Measurements from ENCODE around the gene PICK1.

Gene PICK1

DNA sequence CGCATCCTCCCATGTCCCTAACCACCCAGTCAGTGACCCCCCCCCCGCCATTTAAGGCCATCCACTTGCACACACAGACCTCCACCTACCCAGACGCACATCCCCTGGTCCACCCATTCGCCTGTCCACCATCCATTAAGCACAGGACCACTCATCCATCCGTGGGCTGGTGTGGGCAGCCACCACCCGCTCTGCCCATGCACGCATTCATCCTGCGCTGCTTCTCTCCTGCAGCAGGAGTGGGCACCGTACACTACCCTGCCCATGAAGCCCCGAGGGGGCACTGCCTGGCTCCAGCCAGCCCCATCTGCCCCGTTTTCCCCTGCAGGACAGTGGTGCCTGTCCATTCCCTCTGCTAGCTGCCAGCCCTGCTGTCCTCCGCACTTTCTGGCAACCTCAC, 30.7 kb downstream of the PICK1 start:
- no peak for DNase-seq (ENCODE audit: low read depth in 2 of 2)

DNA sequence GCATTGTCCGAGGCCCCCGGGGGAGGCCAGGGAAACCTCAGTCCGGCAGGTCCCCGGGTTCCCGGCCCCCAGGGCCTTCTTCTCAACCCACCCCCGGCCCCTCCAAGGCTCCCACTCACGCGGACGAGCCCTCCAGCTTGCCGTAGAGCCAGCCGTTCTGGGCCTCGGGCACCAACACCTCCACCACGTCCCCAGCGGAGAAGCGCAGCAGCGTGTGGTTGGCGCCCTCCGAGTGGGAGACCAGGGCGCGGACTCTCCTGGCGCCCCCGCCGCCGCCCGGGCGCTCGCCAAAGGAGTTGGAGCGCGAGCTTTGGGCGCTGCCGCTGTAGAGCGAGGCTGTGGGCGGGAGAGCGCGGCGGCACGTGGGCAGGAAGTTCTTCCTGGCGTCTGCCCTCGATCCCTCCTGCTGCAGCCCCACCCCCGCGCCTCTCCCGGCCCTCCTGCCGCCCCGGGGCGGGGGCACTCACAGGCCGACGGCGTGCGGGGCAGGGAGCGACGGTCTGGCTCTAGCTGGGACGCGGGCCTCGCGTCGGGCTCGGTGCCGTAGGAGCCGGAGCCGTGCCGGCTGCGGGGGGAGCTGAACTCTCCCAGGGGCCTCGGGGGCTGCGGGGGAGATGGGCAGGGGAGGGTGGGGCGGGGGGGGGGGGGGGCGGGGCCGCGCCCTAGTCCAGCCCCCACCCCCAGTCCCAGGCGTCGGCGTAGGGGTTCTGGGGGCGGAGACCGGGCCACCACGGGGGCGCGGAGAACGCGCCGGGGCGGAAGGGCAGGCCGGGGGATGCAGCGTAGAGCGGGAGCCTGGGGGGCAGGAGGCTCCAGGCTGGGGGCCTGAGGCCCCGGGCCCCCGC, 31.6 kb downstream of the PICK1 start:
- no peak for DNase-seq (ENCODE audit: low read depth in 2 of 2)

DNA sequence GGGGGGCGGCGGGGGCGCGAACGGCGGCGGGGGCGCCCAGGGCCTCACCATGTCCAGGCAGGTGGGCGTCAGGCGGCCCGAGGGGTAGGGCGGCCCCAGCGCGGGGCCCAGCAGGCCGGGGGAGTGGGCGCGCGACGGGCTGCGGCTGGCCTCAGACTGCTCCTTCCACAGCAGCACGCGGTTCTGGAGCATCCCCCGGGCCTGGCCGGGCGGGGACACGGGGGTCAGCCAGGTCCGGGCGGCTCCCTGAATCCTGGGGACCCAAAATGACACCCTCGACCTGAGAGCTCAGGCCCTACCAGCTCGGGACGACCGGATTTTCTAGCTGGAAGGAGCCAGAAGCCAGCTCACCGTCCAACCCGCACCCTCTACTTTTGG, 32.3 kb downstream of the PICK1 start:
- DNase-seq (ENCODE audit: low read depth in 2 of 2): no peak

DNA sequence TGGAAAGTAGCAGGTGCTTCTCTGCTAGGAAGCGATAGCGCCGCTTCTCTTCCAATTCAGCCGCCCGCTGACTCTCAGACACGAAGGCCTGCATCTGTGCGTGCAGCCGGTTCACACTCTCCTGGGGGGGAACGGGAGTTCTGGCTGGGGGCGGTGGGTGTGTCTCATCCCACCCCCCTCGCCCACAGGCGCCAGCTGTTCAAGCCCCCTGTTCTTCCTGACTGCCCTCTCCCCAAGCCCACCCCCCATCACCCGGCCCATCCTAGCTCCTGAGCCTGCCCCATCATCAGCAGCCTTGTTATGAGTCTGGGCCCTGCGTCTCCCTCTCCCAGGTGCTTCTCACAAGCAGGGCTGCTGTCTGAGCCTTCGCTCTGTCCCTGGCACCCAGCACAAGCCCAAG, 39.9 kb downstream of the PICK1 start:
- no peak for DNase-seq (ENCODE audit: low read depth in 2 of 2)

DNA sequence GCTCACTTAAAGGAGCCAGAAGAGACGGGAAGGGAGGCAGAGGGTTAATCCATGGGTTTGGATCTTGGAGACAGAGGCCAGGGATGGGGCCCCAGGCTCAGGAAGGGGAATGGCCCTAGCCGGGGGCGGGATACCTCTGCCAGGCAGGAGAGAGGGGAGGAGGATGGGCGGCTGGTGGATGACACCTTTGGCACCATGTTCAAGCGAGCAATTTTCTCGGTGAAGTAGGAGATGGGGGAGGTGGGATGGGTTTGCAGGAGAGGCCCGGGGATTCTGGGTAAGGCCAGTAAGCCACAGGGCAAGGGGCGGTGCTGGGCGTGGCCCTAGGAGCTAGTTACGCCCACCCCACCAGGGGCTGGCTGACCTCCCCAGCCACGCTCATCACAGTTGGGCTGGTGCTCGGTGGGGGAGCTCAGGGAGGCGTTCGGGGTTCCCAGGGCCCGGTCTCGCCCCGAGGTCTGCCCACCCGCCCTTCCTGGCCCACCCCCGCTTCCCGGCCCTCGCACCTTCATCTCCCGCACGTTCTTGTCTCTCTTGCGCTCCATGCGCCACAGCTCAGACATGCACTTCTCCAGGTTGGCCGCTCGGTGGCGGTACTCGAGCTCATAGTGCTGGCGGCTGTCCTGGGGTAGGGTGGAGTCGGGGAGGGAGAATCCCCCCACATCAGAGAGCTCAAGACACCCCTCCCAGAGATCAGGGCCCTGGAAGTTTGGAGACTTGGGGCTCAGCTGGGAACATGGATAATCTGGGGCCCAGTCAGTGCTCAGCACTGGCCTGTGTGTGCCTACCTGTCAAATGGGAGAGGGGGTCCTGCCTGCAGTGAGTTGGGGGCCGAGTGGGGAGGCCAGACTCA, 40.6 kb downstream of the PICK1 start:
- no peak for DNase-seq (ENCODE audit: low read depth in 2 of 2)

DNA sequence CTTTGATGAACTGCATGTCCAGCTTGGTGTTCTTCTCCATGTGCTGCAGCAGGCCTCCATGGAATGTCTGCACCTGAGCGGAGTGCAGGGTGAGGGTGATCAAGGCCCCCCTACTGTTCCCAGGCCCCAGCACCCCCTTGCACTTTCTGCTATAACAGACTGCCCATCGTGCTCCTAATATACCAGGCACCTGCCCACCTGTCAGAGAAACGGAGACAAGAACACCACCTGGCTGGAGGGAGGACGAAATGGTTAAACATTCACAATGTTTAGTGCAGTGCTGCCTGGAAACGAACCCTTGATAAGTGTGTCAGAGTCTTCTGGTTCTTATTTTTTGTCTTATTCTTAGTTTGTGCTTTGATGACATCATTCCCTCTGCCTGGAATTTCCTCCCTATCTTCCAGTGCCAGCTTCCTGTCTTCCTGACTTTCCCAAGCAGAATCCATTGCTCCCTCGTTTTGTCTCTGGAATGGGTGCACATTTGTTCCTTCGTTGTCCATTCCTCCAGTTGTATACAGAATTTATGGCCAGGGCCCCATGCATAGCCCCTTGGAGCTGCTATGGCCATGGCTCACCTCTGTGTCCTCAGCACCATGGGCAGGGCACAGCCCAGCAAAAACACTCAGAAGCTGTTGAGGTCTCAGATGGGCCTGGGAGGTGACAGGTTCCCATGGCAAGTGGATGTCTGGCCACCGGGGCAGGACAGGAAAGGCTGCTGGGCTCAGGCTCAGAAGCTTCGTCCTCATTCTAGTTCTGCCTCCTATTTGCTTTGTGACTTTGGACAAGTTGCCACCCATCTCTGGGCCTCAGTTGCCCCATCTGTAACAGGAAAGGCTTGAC, 41.4 kb downstream of the PICK1 start:
- DNase-seq (ENCODE audit: low read depth in 2 of 2): no peak

DNA sequence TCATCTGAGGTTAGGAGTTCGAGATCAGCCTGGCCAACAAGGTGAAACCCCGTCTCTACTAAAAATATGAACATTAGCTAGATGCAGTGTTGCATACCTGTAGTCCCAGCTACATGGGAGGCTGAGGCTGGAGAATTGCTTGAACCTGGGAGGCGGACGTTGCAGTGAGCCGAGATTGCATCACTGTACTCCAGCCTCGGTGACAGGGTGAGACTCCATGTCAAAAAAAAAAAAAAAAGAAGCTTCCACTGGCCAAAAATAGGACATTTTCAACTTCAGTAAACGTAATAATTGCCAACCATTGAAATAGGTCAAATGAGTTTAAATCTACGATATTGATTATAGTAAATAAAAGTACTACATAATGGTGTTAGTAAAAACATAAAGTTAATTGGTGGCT, 46.4 kb downstream of the PICK1 start:
- no peak for DNase-seq (ENCODE audit: low read depth in 2 of 2)

DNA sequence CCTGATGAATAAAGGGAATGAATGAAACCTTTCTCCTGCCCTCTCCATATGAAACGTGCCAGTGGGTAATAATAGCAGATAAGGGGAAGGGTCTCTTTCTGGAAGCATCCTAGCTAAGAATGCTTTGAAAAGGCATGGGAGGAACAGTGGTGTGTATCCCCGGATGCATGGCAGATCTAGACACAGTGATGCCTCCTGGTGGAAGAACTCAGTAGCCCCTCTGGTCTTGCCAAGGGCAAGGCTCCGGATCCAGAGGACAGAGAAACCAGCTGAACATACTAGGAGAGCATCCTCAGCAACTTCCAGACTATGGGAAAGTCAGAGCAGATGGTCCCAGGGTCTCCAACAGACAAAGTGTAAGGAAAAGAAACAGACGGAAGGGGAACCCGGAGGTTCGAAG, 46.9 kb downstream of the PICK1 start:
- no peak for DNase-seq (ENCODE audit: low read depth in 2 of 2)

DNA sequence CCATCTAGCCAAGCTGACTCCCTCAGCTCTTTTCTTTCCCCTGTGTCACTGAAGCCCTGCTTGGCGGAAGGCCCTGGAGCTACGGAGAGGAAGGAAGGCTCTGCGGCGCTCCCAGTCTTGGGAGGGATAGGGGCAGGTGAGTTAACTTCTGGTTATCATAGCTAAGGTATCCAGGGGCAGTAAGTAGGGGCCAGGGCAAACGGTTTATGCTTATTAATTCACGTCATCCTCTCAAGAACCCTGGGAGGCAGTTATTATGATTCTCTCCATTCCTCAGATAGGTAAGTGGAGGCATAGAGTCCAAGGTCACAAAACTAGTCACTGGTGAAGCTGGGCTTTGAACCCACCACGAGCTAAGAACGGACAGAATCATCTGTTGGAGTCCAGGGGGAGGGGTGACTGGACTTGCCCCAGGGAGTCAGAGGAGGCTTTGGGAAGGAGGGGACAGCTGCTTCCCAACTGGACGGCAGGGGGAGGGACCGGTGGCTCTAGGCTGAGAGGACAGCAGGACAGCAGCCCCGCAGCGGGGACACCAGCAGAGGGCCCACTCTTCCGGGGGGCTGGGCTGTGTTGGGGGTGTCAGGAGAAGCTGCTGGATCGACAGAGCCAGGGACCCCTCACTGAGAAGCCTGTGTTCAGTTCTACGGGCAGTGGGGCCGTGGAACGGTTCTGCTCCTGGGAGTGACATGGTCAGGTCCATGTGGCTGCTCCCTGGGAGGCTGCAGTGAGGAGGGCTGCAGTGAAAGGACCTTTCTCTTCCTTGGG, 49.8 kb downstream of the PICK1 start:
- DNase-seq (ENCODE audit: low read depth in 2 of 2): no peak

DNA sequence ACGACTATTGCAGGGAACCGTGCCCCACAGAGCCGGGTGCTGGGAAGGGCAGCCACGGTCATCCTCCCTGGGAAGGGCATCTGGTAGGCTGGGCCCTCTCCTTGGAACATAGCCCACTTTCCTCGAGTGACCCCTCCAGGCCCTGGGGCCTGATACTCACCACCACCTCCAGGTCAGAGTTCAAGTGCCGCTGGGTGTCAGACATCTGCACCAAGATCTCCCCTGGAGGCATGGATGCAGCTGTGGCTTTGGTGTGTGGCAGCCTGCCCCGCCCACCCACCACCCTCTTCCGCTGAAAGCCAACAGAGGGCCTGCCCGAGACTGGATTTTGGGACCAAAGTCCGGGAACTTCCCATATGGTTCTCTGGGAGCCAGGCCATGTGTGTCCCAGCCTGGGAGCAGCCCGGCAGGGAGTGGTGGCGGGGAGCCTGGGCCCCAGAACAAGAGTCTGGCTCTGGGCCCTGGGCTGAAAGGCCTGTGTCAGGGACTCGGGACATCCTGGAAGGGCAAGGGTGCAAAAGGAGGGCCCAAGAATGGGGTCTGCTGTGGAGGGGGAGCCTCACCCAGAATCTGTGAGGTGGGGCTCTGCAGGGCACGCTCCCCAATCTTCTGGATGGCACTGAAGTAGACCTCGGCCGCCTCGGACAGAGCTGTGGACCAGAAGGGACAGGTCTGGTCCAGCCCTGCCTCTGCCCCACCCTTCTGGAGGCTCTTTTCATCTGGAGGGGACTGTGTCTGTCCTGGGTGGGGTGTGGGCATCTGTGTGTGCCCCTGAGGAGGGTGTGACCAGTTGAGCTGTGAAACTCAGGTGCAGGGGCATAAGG, 50.7 kb downstream of the PICK1 start:
- no peak for DNase-seq (ENCODE audit: low read depth in 2 of 2)

DNA sequence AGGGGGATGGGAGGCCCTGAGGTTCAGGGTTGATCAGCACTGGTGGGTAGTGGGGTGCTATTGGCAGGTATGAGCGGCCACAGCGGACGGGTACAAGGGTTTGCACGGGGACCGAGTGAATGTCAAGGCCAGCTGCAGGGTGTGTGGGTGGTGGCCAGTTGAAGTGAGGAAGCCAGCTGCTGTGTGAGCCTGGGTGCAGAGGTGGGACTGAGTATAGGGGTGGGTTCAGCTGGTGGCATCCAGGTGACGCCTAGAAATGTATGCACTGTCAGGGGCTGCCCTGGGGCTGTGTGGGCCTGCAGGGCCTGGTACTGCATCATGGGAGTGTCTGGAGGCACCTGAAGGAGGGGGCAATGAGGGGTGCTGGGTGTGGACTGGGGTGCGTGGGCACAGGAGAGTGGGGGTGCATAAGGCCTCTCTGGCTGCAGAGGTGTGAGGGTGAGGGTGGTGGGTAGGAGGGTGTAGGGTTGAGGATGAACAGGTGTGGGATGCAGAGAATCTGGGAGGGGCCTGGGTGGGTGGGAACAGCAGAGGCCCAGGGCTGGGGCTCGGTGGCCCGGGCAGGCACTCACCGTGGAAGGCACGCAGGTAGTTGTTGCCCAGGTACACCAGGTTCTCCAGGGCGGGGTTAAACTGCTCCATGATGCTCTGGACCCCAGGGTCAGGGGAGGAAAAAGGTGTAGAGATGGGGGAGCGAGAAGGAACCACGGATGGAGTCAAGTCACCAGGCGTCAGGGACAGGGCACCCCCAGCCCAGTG, 51.5 kb downstream of the PICK1 start:
- DNase-seq (ENCODE audit: low read depth in 2 of 2): no peak

DNA sequence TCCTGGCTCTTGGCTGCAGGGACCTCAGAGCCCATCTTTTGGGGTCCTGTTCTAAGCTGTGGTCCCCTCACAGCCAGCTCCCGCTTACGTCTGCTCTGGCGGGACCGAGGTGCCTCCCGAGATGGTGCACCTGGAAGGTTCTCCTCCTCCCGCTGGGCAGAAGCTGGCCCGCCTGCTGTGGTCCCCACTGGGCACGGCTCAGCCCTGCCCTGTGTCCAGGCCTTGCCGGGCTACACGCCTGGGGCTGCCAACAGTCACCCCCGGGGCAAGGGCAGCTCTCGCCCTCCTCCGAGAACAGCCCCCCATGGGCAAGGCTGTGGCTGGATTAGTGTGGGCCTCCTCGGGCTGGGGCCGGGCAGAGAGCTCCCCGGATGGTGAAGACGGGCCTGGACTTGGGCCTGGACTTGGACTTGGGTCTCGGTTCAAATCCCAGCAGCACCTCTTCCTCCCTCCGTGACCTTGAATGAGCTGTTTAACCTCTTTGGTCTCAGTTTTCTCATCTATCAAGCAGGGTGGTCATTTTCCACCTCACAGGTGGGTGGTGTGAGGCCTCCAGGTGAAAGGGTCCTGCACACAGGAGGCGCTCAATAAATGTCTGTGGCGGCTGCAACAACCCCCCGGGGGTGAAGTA, 52.3 kb downstream of the PICK1 start:
- no peak for DNase-seq (ENCODE audit: low read depth in 2 of 2)

DNA sequence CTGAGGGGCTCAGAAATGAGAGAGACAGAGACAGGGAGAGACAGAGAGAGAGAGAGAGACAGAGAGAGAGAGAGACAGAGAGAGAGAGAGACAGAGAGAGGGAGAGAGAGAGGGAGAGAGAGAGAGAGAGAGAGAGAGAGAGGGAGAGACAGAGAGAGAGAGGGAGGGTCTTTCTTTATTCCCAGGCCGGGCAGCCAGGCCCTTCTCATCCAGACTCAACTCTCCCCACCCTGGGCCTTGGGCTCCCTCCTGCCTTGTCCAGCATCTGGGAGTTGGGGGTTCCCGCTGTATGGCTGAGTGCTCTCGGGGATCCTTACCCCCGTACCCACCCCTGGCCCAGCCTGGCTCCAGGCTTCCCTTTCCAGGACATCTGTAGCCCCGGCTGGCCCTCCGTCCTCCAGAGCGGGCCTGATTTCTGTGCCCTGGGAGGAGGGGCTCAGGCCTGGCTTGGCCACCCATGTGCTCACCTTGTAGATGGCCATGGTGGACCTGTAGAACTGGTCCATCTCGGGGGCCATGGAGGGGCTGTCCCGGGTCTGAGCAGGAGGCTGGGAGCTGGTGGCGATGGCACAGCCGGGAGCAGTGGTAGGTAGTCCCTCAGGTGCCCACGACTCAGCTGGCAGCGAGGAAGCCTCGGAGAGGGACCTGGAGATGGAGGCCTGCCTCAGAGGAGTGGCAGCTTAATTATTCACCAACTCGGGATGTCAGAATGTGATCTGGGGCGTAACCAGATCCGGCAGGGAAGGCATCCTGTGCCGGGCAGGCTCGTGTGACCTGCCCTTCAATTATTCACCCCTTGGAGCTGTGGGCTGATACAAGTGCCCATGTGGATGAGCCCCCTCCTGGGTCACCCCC, 53.0 kb downstream of the PICK1 start, which contains the start of gene BAIAP2L2:
Gene BAIAP2L2, minus strand, starts transcription at position 677 of the 855 bp plus-strand sequence. Its CDS starts 159 bp downstream, at position 518.
- DNase-seq (ENCODE audit: low read depth in 2 of 2): no peak

DNA sequence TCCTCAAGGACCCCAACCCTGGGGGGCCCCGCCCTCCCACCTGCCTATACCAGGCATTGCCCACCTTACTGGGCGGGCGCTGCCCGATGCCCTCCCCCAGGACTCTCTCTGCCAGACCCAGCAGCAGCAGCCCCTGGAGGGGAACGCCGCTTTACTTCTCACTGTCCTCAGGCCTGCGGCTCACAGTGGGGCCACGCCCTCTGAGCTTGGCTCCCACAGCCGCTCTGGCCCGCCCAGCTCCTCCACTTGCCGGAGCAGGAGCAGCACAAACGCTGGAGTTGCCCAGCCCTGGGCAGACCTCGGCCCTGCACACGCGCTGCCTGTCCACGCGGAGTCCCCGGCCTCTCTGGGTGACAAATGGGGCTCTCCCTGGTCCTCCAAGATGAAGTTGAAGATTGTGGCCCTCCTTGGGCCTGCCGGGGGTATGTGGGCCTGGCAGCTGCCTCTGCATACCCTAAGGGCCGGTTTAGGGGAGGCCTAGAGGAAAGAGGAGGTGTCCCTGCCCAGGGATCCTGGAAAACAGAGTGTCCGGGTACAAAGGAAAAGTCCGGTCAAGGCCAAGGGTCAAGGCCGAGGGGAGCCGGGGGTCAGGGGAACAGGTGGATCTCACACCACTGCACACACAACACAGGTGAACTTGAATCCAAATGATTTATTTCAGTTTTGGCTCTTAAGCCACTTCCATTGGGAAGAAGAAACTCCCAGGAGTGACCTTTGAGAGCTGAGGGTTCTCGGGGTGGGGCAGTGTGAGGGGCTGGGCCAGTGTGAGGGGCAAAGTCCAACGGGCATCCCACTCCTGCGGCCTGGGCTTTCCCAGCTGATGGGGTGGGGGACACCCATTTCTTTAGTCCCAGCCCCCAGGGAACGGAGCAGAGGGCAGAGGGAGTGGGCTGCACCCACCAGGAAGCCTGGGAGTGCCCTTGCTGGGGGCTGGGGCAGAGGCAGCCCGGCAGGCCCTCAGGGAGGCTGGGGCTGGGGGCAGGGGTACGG, 54.0 kb downstream of the PICK1 start:
- DNase-seq (ENCODE audit: low read depth in 2 of 2): no peak

DNA sequence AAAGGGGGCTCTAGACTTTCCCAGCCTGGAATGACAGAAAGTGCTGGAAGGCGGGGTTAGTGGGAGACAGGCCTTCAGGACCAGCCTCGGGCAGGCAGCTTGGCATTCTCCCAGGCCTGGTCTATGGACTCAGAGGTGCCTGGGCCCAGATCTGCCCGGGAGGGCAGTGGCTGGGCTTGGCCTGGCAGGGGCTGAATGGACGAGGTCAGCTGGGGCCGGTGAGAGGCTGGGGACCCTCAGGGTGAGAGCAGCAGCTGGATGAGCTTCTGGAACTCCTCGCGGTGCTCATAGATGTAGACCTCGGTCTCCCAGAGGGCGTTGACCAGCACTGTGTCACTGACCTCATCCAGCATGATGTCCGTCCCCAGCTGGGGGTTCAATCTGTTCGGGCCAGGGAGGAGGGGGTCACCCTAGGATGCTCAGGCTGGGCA, 54.7 kb downstream of the PICK1 start:
- no peak for DNase-seq (ENCODE audit: low read depth in 2 of 2)

DNA sequence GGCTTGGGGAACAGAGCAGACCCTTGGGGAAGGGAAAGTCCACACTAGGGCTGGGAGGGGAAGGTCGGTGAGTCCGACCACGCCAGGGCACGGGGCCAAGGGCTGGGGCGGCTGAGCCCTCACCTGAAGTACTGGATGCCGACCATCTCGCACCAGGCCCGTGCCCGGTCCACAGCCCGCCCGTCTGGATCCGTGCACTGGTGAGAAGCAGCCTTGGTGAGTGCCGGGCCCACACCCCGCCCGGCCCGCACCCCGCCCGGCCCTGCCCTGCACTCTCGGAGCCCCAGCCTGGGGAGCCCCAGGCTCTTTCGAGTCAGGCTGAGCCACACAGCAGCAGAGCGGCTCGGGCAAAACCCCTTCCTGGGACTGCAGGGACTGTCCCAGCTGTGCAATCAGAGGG, 55.2 kb downstream of the PICK1 start:
- no peak for DNase-seq (ENCODE audit: low read depth in 2 of 2)

All from stimulated activated CD8-positive, alpha-beta memory T cell treated with anti-CD3 and anti-CD28 coated beads, Interleukin-2, amount 100 ng/mL, for 1 hour (primary cell).